ENCODE results near the gene NSRP1. TPM values are rescaled to one million over a fixed set of nuclear protein-coding genes. Genes with fewer than 3 reads are reported as not detected.
"Not testable (repeated sequence)": the region's sequence is repeated elsewhere in the genome, so short reads cannot be mapped to it uniquely, and the experiment has no call there.

The NSRP1 gene
- total RNA-seq, 1 donor from 2014 or later = 35.7 TPM

DNA sequence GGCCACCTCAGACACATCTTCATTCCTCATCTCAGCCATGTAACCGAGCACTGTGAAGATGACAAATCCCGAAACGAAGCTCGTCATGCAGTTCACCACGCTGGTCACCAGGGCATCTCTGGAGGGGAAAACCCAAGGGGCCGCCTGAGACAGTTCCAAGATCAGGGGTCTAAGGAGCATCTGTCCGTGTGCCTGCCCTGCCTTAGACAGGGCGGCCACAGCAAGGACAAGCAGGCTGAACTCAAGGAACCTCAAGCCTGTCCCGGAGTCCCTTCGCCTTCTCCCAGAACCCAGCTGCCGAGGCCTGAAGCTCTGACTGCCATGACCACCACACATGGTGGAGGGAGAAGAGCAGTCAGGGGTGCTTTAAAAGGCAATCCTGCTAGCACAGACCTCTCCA lies 96.1 kb downstream of the NSRP1 start:
- DNase-seq (ENCODE audit: low spot score) = no peak
- intact Hi-C loops (cut with DNase I) = no loop called here

DNA sequence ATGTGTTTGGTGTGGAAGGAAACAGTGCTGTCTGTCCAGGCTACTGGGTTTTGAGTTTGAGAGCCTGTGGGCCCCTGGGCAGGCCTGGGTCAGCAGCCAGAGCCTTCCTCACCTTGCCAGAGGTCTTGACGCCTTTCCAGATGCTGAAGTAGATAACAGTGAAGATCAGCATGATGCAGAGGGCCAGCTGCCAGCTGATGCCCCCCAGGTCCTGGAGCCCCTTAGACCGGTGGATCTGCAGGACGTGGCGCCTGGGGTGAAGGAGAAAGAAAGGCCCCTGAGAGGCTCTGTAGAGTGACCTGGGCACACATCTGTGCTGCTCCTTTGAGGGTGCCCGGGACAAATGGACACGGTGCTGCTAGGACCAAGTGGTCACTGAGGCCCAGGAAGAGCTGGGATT lies 100.4 kb downstream of the NSRP1 start:
- intact Hi-C loops (cut with DNase I) = no loop called here
- DNase-seq (ENCODE audit: low spot score) = no peak

DNA sequence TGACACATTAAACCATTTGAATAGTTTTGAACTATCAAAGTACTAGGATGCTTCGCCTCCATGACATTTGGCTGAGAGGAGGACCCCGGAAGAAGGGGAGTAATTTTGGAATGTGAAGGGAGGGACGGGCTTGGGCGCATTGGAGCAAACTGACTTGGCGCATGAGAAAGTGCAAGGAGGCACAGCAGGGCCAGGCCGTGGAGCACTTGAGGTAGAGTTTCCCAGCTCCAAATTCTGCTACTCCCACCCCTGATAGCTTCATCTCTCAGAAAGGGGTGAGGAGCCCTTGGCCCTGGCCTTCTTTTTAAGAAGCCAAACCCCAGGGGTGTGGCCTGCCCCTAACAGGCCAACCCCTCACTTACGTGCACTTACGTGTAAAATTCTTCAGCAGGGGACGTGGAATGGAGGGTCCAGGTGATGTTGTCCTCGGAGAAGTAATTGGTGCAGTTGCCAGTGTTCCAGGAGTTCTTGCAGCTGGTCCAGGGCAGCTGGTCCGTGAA lies 101.2 kb downstream of the NSRP1 start:
- intact Hi-C loops (cut with DNase I) = no loop called here
- DNase-seq (ENCODE audit: low spot score) = no peak

DNA sequence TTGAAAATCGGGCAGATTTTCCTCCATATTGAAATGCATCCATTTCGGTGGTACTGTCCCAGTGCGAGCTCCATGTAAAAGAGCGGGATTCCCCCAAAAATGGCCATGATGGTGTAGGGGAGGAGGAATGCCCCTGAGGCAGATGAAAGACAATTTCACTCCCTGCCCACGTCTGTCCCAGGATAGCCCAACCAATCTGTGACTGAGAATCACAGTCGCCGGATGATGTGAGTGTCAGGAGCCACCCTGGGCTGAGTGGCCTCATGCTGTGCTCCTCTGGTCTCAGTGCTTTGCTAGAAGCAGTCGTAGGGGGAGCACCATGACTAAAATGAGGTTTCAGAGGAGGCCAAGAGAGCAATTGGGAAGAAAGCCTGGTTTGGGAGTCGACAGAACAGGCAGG lies 102.2 kb downstream of the NSRP1 start:
- DNase-seq (ENCODE audit: low spot score) = no peak
- intact Hi-C loops (cut with DNase I) = no loop called here

DNA sequence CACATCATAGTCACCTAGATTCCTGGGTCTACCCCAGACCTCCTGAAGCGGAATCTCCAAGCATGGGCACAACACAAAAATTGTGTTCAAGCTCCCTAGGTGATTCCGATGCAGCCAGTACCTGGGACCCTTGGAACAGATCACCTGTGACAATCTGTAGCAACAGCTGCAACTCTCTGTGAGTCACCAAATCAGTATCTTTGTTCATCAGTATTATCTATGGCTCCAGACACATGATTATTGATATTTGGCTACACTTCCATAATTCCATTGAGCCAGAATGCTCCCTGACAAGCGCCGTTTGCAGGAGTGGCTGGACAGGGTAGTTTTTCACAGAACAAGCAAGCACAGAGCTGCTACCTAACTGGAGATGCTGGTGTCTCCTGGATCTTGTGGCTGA lies 102.7 kb downstream of the NSRP1 start:
- intact Hi-C loops (cut with DNase I) = no loop called here

DNA sequence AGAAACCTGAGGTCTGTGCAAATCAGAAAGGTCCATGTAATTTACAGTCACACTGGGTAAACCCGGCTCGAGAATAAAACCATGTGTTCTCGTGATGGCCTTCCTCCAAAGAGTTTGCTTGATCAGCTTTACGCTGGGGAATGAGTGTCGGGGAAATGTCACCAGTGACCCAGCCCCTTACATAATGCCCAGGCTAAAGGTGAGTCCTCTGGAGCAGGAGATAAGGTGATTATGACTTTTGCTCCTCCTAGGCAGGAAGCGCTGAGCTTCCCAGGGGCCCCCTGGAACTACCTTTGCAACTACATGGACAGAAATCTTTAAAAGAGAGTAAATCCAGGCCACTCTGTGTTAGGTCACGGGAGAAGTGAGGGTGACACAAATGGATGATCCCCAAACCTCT lies 103.2 kb downstream of the NSRP1 start:
- no peak for DNase-seq (ENCODE audit: low spot score)

More for the DNA sequence above, 102.7 kb downstream of the NSRP1 start:
- DNase-seq (ENCODE audit: low spot score) = no peak

DNA sequence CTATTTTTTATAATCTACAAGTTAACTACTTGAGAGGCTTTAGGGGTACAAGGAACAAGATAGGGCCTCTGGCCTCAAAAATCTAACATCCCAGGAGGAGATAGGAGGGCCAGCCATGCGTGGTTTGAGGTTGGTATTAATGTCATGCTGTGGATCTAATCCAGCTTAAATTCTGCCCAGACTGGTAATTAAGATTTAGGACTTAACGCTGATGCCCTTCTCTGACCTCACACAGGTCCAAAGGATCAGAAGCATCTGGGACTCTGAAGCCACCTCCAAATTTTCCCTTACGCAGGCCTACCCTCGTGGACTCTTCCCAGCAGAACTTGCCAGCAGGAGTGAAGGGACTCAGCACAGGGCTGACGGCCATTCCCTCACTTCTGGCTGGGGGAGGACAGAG lies 103.8 kb downstream of the NSRP1 start:
- intact Hi-C loops (cut with DNase I) = no loop called here
- DNase-seq (ENCODE audit: low spot score) = no peak

More for the DNA sequence above, 103.2 kb downstream of the NSRP1 start:
- intact Hi-C loops (cut with DNase I) = no loop called here

DNA sequence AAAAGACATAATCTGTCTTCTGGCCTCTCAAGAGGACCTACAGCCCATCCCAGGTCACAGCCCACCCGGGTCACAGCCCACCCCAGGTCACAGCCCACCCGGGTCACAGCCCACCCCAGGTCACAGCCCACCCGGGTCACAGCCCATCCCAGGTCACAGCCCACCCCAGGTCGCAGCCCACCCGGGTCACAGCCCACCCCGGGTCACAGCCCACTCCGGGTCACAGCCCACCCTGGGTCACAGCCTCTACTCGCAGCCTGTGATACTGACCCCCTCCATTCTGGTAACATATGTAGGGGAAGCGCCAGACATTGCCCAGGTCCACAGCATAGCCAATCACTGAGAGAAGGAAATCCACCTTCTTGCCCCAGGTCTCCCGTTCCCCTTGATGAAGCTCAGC lies 104.7 kb downstream of the NSRP1 start:
- DNase-seq (ENCODE audit: low spot score) = no peak
- intact Hi-C loops (cut with DNase I) = no loop called here

DNA sequence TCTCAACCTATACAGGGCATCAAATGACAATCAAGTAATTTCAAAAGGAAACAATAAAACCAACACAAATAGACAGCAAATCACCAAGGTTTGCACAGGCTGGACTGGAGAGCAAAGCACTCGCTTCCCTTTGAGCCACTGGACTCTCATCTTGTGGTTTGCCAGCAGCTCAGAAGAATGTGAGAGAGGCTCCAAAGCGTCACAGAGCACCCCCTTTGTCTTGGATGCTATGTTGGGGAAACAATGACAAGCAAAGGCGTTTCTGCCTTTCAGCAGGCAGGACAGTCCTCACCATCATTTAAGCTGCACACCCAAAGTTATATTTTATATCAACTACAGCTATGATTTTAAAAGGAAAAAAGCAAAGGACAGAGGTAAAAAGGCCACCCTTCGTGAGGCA lies 105.6 kb downstream of the NSRP1 start:
- DNase-seq (ENCODE audit: low spot score) = no peak
- intact Hi-C loops (cut with DNase I) = no loop called here

DNA sequence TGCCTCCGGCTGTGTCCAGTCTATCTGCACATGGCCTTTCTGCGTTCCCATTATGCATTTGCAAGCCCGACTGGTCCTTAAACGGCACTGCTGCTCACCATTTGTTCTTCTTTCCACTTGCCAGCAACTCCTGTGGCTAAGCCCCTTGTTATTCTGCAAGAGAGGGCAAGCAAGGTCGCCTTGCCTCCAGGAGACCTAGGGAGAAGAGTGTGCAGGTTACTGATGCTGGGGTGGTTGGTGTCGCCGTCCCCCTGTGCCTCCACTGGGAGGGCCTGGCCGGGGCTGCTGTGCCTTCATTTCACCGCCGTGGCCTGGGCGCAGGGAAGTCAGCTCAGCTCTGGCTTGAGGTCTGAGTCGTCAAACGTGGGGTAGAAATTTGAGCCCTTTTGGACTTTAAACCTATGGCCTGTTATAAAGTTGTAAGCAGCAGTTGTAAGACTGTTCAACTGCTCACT lies 106.1 kb downstream of the NSRP1 start:
- DNase-seq (ENCODE audit: low spot score) = no peak
- intact Hi-C loops (cut with DNase I) = no loop called here

DNA sequence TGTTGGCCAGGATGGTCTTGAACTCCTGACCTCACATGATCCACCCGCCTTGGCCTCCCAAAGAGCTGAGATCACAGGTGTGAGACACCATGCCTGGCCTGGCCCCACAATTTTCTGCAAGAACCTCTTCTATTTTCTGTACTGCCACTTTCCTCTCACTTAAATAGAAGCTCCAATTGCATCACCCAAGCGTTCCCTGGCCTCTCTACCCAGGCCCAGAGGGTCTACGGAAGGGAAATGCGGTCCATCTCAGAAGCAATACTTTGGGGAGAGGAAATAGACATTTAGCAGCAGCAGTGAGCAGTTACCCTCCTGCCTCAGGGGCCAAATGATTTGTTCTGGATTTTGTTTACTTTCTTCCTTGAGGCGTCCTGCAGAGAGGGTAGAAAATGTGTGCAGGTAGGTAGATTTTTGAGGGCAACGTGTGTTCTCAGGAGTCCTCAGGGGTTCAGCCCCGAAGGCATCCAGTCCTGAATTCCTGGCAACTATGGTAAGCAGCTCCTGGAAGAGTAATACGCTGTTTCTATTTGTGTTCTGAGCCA lies 107.9 kb downstream of the NSRP1 start:
- no peak for DNase-seq (ENCODE audit: low spot score)
- intact Hi-C loops (cut with DNase I) = no loop called here

DNA sequence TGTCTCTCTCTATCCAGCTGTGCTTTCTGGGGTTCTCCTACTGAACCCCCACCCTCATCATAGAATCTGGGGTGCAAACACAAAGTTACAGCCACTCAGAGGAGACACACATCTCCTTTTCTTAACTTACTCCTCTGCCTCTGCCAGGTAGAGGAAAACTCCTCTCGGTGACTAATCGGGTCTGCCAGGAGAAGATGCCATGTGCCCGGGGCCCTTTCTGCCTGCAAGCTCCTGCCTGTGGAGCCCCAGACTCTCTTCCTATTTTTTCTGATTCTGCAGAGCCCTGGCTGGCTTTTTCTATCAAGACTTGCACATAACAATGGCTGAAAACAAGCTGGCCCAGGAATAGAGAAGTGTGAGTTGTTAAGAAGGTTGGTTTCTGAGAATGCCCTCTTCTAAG lies 108.5 kb downstream of the NSRP1 start:
- no peak for DNase-seq (ENCODE audit: low spot score)
- intact Hi-C loops (cut with DNase I) = no loop called here

DNA sequence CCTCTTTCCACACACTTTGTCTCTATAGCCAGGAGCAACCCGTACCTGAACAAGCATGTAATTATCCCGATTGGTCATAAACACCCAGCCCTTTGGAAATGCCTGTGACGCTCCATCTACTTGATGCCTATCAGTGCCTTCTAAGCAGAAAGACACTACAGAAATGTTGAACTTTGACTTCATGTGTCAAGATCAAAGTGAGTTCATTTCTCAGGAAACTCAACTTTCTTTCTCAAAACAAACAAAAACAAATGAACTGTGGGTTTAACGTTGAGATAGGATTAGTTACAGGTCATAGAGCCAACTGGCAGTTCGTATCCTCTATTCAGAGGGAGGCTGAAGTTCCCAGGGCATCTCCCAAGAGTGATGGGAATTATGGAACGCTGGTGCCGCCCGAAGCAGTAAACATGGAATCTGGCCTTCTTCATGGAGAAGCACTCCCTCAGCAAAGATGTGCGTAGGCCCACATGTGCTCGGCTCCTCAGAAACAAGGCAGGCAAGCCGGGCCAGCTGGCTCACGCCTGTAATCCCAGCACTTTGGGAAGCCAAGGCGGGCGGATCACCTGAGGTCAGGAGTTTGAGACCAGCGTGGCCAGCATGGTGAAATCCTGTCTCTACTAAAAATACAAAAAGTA lies 109.4 kb downstream of the NSRP1 start:
- intact Hi-C loops (cut with DNase I) = no loop called here
- DNase-seq (ENCODE audit: low spot score) = no peak

DNA sequence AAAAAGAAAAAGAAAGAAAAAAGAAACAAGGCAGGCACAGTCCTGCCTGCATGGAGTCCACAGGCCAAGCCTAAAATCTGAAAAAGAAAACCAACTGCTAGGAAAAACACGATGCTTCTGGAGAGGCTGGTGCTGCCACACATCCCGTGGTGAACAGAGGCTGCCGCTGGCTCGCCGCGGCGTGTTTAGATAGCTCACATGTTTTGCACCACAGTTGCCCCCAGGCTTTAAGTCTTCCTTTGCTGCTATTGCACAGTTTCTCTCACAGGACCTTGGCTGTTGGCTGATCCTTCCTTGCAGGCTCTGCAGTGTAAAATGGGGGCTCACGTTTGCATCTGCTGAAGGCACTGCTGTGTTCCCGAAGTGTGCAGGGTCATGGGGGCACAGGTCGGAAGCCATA lies 110.3 kb downstream of the NSRP1 start:
- intact Hi-C loops (cut with DNase I) = no loop called here
- no peak for DNase-seq (ENCODE audit: low spot score)

DNA sequence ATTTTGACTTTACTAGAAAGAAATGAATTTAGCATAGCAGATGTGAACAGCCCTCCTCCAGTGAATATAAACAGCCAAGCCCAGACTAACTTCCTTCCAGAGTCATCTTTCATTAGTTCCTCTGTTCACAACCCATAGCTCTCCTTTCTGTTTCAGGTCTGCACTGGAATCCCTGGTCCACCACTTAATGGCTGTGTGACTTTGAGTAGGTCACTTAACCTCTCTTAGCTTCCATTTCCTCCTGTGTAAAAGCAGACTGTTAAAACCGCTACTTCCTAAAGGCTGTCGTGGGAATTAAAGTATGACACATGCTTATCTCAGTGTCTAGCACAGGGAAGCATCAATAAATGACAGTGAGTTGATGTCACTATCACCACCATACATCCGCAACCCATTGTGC lies 111.4 kb downstream of the NSRP1 start:
- intact Hi-C loops (cut with DNase I) = no loop called here
- no peak for DNase-seq (ENCODE audit: low spot score)

DNA sequence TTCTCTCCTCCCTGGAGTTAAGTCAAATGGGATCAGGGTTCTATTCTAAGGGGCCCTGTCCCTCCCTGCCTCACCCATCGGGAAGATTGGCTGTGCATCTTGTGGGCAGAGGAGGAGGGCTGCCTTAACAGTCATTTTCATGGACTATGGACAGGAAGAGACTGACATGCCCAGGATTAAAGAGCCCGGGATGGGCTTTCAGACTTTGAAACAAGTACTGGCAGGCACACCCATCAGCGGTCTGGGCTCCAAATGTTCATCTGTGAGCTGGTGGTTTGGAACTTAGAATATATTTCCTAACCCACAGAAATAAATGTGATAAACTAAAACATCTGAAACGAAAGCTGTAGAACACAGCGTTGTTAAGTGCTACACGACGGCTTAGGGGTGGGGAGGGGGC lies 112.4 kb downstream of the NSRP1 start:
- DNase-seq (ENCODE audit: low spot score) = no peak

DNA sequence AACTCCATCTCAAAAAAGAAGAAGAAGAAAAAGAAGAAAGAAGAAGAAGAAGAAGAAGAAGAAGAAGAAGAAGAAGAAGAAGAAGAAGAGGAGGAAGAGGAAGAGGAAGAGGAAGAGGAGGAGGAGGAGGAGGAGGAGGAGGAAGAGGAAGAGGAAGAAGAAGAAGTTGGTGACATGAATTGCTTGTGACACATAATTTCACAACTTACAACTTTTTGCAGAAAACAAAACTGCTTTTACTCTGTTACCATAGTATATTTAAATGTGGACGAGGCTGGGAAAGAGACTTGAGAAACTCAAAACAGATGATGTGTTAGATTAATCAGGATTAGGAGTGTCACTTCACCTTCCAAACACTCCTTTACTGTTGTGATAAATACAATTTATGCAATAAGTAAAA lies 113.4 kb downstream of the NSRP1 start:
- DNase-seq (ENCODE audit: low spot score); intact Hi-C loops (cut with DNase I): not testable (repeated sequence)

More for the DNA sequence above, 112.4 kb downstream of the NSRP1 start:
- intact Hi-C loops (cut with DNase I) = no loop called here

DNA sequence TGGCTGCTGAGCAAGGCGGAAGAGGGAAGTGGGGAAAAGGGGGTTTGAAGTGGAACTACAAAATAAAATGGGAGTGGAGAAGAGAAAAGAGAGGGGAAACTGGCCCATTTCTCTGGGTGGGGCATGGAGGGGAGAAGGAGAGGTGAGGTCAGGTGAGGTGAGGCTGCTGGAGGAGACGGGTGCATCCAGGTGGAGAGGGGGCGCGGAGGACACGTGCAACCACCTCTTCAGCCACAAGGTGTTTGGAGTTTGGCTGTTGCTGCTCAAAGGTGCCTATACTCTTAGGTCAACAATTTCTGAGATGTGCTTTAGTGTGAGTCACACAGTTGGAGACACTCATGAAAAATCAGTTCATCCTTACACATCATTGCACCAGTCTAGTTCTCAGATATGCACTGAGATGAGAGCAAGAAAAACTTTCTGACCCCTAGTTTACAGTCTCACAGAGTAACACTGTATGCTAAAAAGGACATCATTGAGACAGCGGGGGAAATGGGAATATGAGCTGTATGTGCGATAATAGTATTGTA lies 114.0 kb downstream of the NSRP1 start:
- no peak for DNase-seq (ENCODE audit: low spot score)
- intact Hi-C loops (cut with DNase I) = no loop called here

DNA sequence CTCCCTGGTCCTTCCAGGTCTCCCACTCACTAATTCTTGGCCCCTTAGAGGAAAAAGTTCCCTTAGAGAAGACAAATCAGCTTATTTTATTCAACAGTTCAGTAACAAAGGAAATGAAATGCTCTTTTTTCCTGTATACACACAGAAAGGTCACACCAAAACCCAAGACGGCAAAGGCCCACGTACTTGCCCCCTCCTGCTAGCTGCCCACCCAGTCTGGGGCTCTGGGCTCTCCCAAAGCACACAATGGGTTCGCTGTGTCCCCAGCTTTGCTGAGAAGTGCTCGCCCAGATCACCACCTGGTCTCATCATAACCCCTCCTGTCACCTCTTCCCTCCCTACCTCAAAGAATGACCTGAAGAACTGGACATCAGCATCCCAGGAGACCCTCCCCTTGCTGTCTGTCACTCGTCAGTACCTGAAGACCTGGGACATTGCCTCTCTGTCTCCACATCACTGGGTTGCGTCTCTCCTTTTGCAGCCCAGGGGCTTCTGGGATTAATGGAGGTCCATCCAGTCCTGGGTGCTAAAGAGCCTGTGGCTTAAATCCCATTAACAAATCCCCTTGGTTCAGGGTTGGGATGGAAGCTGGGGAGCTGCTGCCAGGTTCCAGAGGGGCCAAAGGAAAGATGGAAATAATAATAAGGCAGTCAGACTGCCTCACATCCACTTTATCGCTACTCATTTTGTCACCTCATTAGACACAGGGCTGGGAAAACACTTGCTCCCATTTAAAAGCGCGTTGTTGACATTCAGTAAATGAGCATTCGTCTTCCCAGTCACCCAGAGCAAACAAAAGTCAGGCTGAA lies 115.6 kb downstream of the NSRP1 start:
- no peak for DNase-seq (ENCODE audit: low spot score)
- intact Hi-C loops (cut with DNase I) = no loop called here

DNA sequence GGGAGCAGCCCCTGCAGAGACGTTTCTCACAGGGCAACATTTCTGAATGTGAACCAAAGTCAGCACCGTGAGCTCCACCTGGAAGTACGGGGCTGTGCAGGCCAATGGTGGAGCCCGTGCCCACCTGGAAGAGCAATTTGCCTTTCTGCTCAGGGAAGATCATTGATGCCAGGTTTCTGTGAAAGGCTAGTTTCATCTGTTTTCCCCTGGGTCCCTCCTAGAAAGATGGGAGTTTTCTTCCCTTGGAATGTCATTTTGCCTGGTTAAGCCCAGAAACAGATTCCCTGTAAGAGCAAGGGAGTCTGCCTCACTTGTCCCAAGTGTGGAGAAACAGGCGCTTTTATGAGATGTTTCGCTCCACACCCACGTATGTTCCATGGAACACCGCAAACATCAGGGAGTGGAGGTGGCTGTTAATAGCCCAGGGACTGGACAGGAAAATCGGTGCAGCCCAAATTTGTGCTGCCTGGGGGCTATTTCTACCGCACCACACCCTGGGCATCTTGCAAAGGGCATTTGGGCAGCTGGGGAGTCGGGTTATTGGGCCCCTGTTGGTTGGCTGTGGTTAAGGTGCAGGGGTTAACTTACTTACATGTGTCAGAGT lies 116.3 kb downstream of the NSRP1 start:
- no peak for DNase-seq (ENCODE audit: low spot score)
- intact Hi-C loops (cut with DNase I) = no loop called here

All from cardiac septum (tissue), 1 donor.